ENCODE results near the gene USP34.
"Not testable (repeated sequence)": the region's sequence is repeated elsewhere in the genome, so short reads cannot be mapped to it uniquely, and the experiment has no call there.

Gene USP34

GRCh38 chr2:61233581-61233980, 237.3 kb downstream of the USP34 start:
- no peak for DNase-seq

GRCh38 chr2:61229936-61230335, 241.0 kb downstream of the USP34 start:
- DNase-seq, result no peak

GRCh38 chr2:61222567-61222966, 248.3 kb downstream of the USP34 start:
- DNase-seq, result no peak

GRCh38 chr2:61221819-61222218, 249.1 kb downstream of the USP34 start:
- no peak for DNase-seq

GRCh38 chr2:61220768-61221167, 250.1 kb downstream of the USP34 start:
- no peak for DNase-seq

- DNase-seq, result no peak
These were observed 252.1 kb downstream of the USP34 start for GRCh38 chr2:61218817-61219170.

- no peak for DNase-seq
These were observed 252.6 kb downstream of the USP34 start for GRCh38 chr2:61218076-61218816.

- DNase-seq, result no peak
These were observed 256.7 kb downstream of the USP34 start for GRCh38 chr2:61214171-61214570.

GRCh38 chr2:61210332-61210981, 260.4 kb downstream of the USP34 start:
- no peak for DNase-seq

GRCh38 chr2:61205132-61205531, 265.8 kb downstream of the USP34 start:
- DNase-seq, result no peak

GRCh38 chr2:61196671-61197070, 274.2 kb downstream of the USP34 start:
- DNase-seq, result no peak

- not testable (repeated sequence) for DNase-seq
These were observed 276.2 kb downstream of the USP34 start for GRCh38 chr2:61194646-61195045.

GRCh38 chr2:61193670-61194561, 277.0 kb downstream of the USP34 start:
- DNase-seq, result no peak

- no peak for DNase-seq
These were observed 283.8 kb downstream of the USP34 start for GRCh38 chr2:61187085-61187484.

- no peak for DNase-seq
These were observed 285.6 kb downstream of the USP34 start for GRCh38 chr2:61185231-61185728.

GRCh38 chr2:61184263-61184662, 286.6 kb downstream of the USP34 start:
- no peak for DNase-seq

- no peak for DNase-seq
These were observed 287.1 kb downstream of the USP34 start for GRCh38 chr2:61183795-61184194.

GRCh38 chr2:61182059-61182383, 288.9 kb downstream of the USP34 start:
- no peak for DNase-seq

GRCh38 chr2:61181382-61182058, 289.4 kb downstream of the USP34 start:
- DNase-seq, result no peak

GRCh38 chr2:61180686-61181085, 290.2 kb downstream of the USP34 start:
- DNase-seq, result no peak

GRCh38 chr2:61179701-61180639, 290.9 kb downstream of the USP34 start:
- no peak for DNase-seq
